ENCODE data around the gene MLST8.

The MLST8 gene, protein sequence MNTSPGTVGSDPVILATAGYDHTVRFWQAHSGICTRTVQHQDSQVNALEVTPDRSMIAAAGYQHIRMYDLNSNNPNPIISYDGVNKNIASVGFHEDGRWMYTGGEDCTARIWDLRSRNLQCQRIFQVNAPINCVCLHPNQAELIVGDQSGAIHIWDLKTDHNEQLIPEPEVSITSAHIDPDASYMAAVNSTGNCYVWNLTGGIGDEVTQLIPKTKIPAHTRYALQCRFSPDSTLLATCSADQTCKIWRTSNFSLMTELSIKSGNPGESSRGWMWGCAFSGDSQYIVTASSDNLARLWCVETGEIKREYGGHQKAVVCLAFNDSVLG

DNA sequence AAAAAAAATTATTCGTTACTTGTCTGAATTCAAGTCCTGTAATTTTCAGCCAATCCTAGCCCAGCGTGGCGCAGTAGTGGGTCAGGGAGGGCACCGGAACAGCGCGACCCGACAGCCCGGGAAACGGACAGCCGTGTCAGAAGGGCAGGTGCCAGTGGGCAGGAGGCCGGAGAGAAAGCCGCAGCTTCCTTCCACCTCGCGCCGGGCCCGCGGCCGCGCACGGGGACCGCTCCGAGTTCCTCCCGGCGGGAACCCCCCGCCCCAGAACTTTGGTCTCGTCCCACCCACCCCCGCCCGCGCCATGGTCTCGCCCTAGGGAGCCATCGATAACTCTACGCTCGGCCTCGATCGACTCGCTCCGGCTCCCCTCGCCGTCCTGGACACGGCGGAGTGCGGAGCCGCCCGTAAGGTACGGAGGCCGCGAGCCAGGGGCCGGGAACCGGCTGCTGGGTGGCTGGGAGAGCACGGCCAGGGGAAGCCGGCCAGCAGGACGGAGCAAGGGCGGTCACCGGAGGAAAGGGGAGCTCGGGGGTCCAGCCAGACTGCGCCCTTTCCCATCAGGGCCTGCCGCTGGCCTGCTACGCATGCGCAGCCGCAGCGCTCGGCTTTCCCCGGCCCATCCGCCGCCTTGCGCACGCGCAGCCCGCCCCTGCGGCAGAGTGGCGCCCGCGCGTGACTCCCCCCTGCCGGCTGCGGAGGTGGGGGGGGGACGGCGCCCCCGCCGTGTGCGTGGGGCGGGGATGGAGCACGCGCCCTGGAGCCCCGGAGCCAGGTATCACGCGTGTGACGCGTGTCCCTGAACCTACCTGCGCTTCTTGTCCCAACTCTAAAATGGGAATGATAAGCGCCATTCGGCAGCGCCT is at the start of gene MLST8:
TSS of gene MLST8 (plus strand) at position 351 of the 863 bp plus-strand sequence. CDS start 632 bp downstream, outside the sequence.
- CTCF ChIA-PET = no interaction called here
- POLR2A ChIA-PET = interaction anchor here (0.8 to 2.9 kb wide), 8 partner anchors 8 to 183 kb away, joined by 3 to 12 read pairs (median 8); partner anchors contain the start of genes ECI1, PGP and TRAF7
- peak; percentile 96 for DNase-seq (ENCODE audit: extremely low spot score)
- peak; percentile 89; the same call in 1 of the 2 replicates for TF ChIP-seq FOXM1 (IDR thresholded peaks at IDR 0.05; ENCODE audit: borderline replicate concordance)
- peak; percentile 56 for TF ChIP-seq L3MBTL2 (conservative IDR thresholded peaks at IDR 0.05)
- no peak for TF ChIP-seq LEF1 (IDR thresholded peaks at IDR 0.05; ENCODE audit: borderline replicate concordance)
- TF ChIP-seq FOXA1 (IDR thresholded peaks at IDR 0.05) = no peak

DNA sequence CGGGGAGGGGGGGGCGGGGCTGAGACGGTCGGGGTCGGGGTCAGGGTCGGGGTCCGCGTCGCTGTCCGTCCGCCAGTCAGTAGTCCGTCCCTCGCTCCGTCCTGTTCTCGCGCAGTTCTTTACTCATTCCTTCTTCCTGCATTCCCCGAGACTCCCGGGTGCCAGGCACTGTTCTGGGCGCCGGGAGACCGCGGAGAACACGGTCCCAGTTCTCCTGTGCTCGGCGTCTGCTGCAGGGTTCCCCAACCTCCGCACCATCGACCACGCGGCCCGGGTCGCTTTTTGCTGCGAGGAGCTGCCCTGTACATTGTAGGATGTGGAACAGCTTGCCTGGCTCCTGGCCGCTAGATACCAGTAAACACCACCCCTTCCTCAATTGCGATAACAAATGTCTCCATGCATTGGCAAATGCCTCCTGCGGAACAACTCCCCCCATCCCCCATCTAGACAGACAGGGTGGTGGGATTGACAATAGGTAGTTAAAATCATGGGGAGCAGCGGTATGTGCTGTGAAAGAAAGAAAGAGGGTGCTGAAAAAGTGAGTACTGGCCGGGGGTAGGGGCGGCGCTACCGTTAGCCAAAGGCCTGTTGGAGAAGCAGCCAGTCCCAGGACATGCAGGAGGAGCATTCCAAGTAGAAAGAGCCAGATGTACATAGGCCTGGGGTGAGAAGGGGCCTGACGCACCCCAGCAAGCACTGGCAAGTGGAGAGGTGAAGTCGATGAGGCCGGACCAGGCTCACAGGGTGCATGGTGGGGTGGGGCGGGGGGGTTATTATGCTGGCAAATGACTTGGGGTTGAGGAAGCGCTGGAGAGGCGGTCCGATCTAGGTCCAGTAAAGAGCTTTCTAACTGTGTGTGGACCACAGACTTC is 49.0 kb upstream of the MLST8 start:
- ChIA-PET POLR2A (interaction anchor here (0.6 to 2.7 kb wide), 53 partner anchors 7 to 381 kb away, joined by 3 to 40 read pairs (median 5); partner anchors contain the start of genes DNASE1L2, ECI1, GFER and MLST8), CTCF (no interaction called here)
- no peak for DNase-seq (ENCODE audit: extremely low spot score)
- no peak for TF ChIP-seq FOXA1 (IDR thresholded peaks at IDR 0.05)

DNA sequence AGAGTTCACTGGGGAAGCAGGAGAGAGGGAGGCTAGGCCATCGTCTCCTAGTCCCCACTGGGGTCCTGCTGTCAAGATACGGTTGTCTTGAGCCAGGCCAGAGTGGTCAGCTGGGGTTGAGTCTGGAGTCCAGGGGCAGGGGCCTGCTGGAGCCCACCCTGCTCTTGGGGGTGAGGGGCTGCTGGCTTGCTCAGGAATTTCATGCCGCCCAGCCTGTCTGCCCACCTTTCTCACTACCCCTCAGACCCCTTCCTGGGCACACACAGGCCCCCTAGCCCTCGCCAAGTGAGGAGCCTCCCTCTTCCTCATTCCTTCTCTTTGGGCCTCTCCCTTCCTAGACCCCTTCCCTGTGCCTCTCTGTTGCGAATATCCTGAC is 48.4 kb upstream of the MLST8 start:
- no peak for DNase-seq (ENCODE audit: extremely low spot score)
- ChIA-PET CTCF (no interaction called here), POLR2A (no interaction called here)
- TF ChIP-seq SUZ12 (IDR thresholded peaks at IDR 0.05) (no peak), FOXK2 (IDR thresholded peaks at IDR 0.05) (no peak), ZNF384 (IDR thresholded peaks at IDR 0.05) (no peak), TARDBP (IDR thresholded peaks at IDR 0.05) (no peak), NFRKB (IDR thresholded peaks at IDR 0.05) (no peak), ARNT (IDR thresholded peaks at IDR 0.05) (no peak), BHLHE40 (IDR thresholded peaks at IDR 0.05; ENCODE audit: borderline replicate concordance) (no peak), FOXA1 (IDR thresholded peaks at IDR 0.05) (no peak), L3MBTL2 (conservative IDR thresholded peaks at IDR 0.05) (no peak), LEF1 (IDR thresholded peaks at IDR 0.05; ENCODE audit: borderline replicate concordance) (no peak), FOXM1 (IDR thresholded peaks at IDR 0.05; ENCODE audit: borderline replicate concordance) (no peak), ELF4 (IDR thresholded peaks at IDR 0.05) (no peak), HDGF (IDR thresholded peaks at IDR 0.05; ENCODE audit: borderline replicate concordance) (no peak), SP1 (IDR thresholded peaks at IDR 0.05) (no peak), CTBP1 (IDR thresholded peaks at IDR 0.05; ENCODE audit: borderline replicate concordance) (no peak)
- TF ChIP-seq, protein P1, sequence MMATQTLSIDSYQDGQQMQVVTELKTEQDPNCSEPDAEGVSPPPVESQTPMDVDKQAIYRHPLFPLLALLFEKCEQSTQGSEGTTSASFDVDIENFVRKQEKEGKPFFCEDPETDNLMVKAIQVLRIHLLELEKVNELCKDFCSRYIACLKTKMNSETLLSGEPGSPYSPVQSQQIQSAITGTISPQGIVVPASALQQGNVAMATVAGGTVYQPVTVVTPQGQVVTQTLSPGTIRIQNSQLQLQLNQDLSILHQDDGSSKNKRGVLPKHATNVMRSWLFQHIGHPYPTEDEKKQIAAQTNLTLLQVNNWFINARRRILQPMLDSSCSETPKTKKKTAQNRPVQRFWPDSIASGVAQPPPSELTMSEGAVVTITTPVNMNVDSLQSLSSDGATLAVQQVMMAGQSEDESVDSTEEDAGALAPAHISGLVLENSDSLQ (IDR thresholded peaks at IDR 0.05) = no peak

DNA sequence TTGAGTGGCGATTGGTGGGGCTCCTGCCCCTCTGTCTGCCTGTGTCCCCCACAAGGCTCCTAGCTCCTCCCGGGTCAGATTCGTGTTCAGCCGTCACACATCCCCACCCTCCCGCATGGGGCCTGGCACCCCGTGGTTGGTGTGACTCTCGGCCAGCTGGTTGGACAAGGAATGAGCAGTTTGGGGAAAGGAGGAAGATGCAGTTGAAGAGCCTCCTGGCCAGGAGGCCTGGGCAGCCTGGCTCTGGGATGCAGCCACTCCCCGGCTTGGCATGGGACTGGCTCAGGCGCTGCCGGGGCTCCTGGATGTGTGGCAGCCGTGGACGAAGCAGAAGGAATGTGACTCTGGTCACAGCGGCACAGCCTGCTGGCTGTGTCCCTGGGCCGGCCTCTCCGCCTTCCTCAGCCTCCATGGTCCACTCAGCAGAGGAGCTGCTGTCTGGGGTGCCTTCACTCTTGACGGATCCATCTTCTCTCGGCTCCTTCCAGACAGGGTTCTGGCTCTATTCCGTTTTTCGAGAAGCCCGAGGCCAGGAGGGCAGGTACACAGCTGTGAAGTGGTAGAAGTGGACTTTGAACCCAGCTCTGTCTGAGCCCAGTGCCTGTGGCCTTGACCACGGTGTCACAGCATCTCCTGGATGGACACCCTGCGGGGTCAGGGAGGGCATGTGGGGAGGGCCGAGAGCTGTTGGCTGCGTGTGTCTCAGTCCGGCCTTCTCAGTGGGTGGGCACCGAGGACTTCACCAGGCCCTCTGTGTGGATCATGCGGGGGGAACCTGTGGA is 47.6 kb upstream of the MLST8 start:
- no peak for DNase-seq (ENCODE audit: extremely low spot score)
- POLR2A ChIA-PET = interaction anchor here (1.4 kb wide), 1 partner anchor 46 kb away, joined by 6 read pairs; no protein-coding TSS in a partner anchor
- CTCF ChIA-PET = no interaction called here
- no peak for TF ChIP-seq TARDBP (IDR thresholded peaks at IDR 0.05)
- no peak for TF ChIP-seq FOXK2 (IDR thresholded peaks at IDR 0.05)
- no peak for TF ChIP-seq NFRKB (IDR thresholded peaks at IDR 0.05)
- no peak for TF ChIP-seq ELF4 (IDR thresholded peaks at IDR 0.05)
- no peak for TF ChIP-seq CTBP1 (IDR thresholded peaks at IDR 0.05; ENCODE audit: borderline replicate concordance)
- no peak for TF ChIP-seq BHLHE40 (IDR thresholded peaks at IDR 0.05; ENCODE audit: borderline replicate concordance)
- no peak for TF ChIP-seq SUZ12 (IDR thresholded peaks at IDR 0.05)
- no peak for TF ChIP-seq FOXM1 (IDR thresholded peaks at IDR 0.05; ENCODE audit: borderline replicate concordance)
- TF ChIP-seq, protein P1 (IDR thresholded peaks at IDR 0.05) = no peak
- no peak for TF ChIP-seq LEF1 (IDR thresholded peaks at IDR 0.05; ENCODE audit: borderline replicate concordance)
- no peak for TF ChIP-seq ZNF384 (IDR thresholded peaks at IDR 0.05)
- no peak for TF ChIP-seq FOXA1 (IDR thresholded peaks at IDR 0.05)
- TF ChIP-seq SP1 (IDR thresholded peaks at IDR 0.05) = no peak
- TF ChIP-seq ARNT (IDR thresholded peaks at IDR 0.05) = no peak
- TF ChIP-seq L3MBTL2 (conservative IDR thresholded peaks at IDR 0.05) = no peak
- no peak for TF ChIP-seq HDGF (IDR thresholded peaks at IDR 0.05; ENCODE audit: borderline replicate concordance)

DNA sequence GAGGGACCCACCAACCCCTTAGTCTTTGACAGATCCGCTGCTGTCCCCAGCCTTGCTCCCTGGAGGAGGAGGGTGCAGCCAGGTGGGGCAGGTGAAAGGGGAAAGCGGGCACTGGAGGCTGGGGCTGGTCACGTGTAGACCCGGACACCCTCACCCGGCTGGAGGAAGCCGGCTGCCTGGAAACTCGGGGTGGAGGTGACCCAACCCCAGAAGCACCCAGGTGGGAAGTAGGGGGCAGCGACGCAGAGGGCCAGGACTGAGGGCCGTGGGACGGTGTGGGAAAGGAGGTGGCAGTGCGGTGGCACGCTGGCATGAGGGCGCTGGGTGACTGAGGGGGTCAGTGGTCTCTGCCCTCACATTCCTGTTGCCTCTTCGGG is 47.0 kb upstream of the MLST8 start:
- DNase-seq (ENCODE audit: extremely low spot score) = no peak
- TF ChIP-seq, protein P1 (IDR thresholded peaks at IDR 0.05) = no peak
- TF ChIP-seq HDGF (IDR thresholded peaks at IDR 0.05; ENCODE audit: borderline replicate concordance) (no peak), FOXM1 (IDR thresholded peaks at IDR 0.05; ENCODE audit: borderline replicate concordance) (no peak), ARNT (IDR thresholded peaks at IDR 0.05) (no peak), BHLHE40 (IDR thresholded peaks at IDR 0.05; ENCODE audit: borderline replicate concordance) (no peak), FOXK2 (IDR thresholded peaks at IDR 0.05) (no peak), L3MBTL2 (conservative IDR thresholded peaks at IDR 0.05) (no peak), CTBP1 (IDR thresholded peaks at IDR 0.05; ENCODE audit: borderline replicate concordance) (no peak), ZNF384 (IDR thresholded peaks at IDR 0.05) (no peak), FOXA1 (IDR thresholded peaks at IDR 0.05) (no peak), ELF4 (IDR thresholded peaks at IDR 0.05) (no peak), SP1 (IDR thresholded peaks at IDR 0.05) (no peak), TARDBP (IDR thresholded peaks at IDR 0.05) (no peak), NFRKB (IDR thresholded peaks at IDR 0.05) (no peak), LEF1 (IDR thresholded peaks at IDR 0.05; ENCODE audit: borderline replicate concordance) (no peak), SUZ12 (IDR thresholded peaks at IDR 0.05) (no peak)
- POLR2A ChIA-PET = interaction anchor here (1.4 kb wide), 1 partner anchor 46 kb away, joined by 6 read pairs; no protein-coding TSS in a partner anchor
- CTCF ChIA-PET = interaction anchor here (0.7 kb wide), 1 partner anchor 132 kb away, joined by 3 read pairs; the partner anchor contains the start of gene NHERF2
